ENCODE measurements around the gene ALG14. TPM values are rescaled to one million over a fixed set of nuclear protein-coding genes. Genes with fewer than 3 reads are reported as not detected.

Gene ALG14
- total RNA-seq, 1 donor from 2014 or later, result 10.5 TPM

- Mint-ChIP-seq H3K4me1 (ENCODE audit: low read depth) (peaks cover 12% of the 10 kb centered on the region), H3K27ac (no peak overlapping the region), H3K4me3 (ENCODE audit: low read depth) (no peak overlapping the region), H3K9me3 (ENCODE audit: low read depth) (no peaks in the 10 kb centered on the region), H3K27me3 (no peaks in the 10 kb centered on the region), H3K36me3 (ENCODE audit: insufficient read depth) (peaks cover 2% of the 10 kb centered on the region)
- no peak for DNase-seq (ENCODE audit: low spot score, unreplicated experiment)
- TF ChIP-seq CTCF (IDR thresholded peaks at IDR 0.05; ENCODE audit: unreplicated experiment), result no peak
Observed at GRCh38 chr1:95003433-95003738, 69.4 kb downstream of the ALG14 start.

- Mint-ChIP-seq H3K36me3 (ENCODE audit: insufficient read depth) (peaks cover 2% of the 10 kb centered on the region), H3K27ac (peak overlapping the region; percentile 34), H3K9me3 (ENCODE audit: low read depth) (no peaks in the 10 kb centered on the region), H3K27me3 (no peaks in the 10 kb centered on the region), H3K4me1 (ENCODE audit: low read depth) (peaks cover 12% of the 10 kb centered on the region), H3K4me3 (ENCODE audit: low read depth) (no peak overlapping the region)
- DNase-seq (ENCODE audit: low spot score, unreplicated experiment), result no peak
- TF ChIP-seq CTCF (IDR thresholded peaks at IDR 0.05; ENCODE audit: unreplicated experiment), result no peak
Observed at GRCh38 chr1:95002540-95003432, 70.0 kb downstream of the ALG14 start.

GRCh38 chr1:95002164-95002539, 70.6 kb downstream of the ALG14 start:
- Mint-ChIP-seq H3K4me3 (ENCODE audit: low read depth) (no peak overlapping the region), H3K9me3 (ENCODE audit: low read depth) (no peaks in the 10 kb centered on the region), H3K27me3 (no peaks in the 10 kb centered on the region), H3K27ac (no peak overlapping the region), H3K36me3 (ENCODE audit: insufficient read depth) (peaks cover 2% of the 10 kb centered on the region), H3K4me1 (ENCODE audit: low read depth) (peaks cover 12% of the 10 kb centered on the region)
- TF ChIP-seq CTCF (IDR thresholded peaks at IDR 0.05; ENCODE audit: unreplicated experiment), result no peak
- DNase-seq (ENCODE audit: low spot score, unreplicated experiment), result no peak

- DNase-seq (ENCODE audit: low spot score, unreplicated experiment), result no peak
- Mint-ChIP-seq H3K27ac (no peak overlapping the region), H3K27me3 (no peaks in the 10 kb centered on the region), H3K9me3 (ENCODE audit: low read depth) (no peaks in the 10 kb centered on the region), H3K4me3 (ENCODE audit: low read depth) (no peak overlapping the region), H3K4me1 (ENCODE audit: low read depth) (peaks cover 12% of the 10 kb centered on the region), H3K36me3 (ENCODE audit: insufficient read depth) (peaks cover 2% of the 10 kb centered on the region)
- no peak for TF ChIP-seq CTCF (IDR thresholded peaks at IDR 0.05; ENCODE audit: unreplicated experiment)
Observed at GRCh38 chr1:94999456-95000131, 73.2 kb downstream of the ALG14 start.

- Mint-ChIP-seq H3K9me3 (ENCODE audit: low read depth) (no peaks in the 10 kb centered on the region), H3K4me3 (ENCODE audit: low read depth) (no peak overlapping the region), H3K36me3 (ENCODE audit: insufficient read depth) (peaks cover 2% of the 10 kb centered on the region), H3K4me1 (ENCODE audit: low read depth) (peaks cover 15% of the 10 kb centered on the region), H3K27me3 (no peaks in the 10 kb centered on the region), H3K27ac (no peak overlapping the region)
- TF ChIP-seq CTCF (IDR thresholded peaks at IDR 0.05; ENCODE audit: unreplicated experiment), result no peak
- no peak for DNase-seq (ENCODE audit: low spot score, unreplicated experiment)
Observed at GRCh38 chr1:94998748-94999147, 74.0 kb downstream of the ALG14 start.
